HCT116 (cell line): Measurements from ENCODE around the gene PCDHB11. TPM values are rescaled to one million over a fixed set of nuclear protein-coding genes. Genes with fewer than 3 reads are reported as not detected.
A peak's percentile ranks its signal among the peaks of the same experiment; 100 is the strongest.
"Not testable (repeated sequence)": the region's sequence is repeated elsewhere in the genome, so short reads cannot be mapped to it uniquely, and the experiment has no call there.

Source experiments
- ATAC-seq: fragments of 200-7000 bp; cut with Tn5 transposase; 2 replicates; pipeline ENCODE4 v1.9.1; 2020; ENCODE audit warnings: mild to moderate bottlenecking, moderate library complexity
- BruUV-seq: library from RNA; stranded (reverse); fragments of 400-500 nt; replicated peaks from 2 replicates; lab custom pipeline; 2021; lab: Mats Ljungman, UMichigan
- CTCF ChIA-PET: fragments of 300-600 bp; sonication (Branson Sonifier 250); formaldehyde crosslinking; loops from one replicate; lab custom pipeline; 2021; ENCODE audit warnings: antibody characterized with exemption; lab: Charles Lee
- POLR2A ChIA-PET: fragments of 300-600, 350-600 bp; sonication (Branson Sonifier 250); formaldehyde crosslinking; loops from one replicate; lab custom pipeline; 2021; ENCODE audit warnings: antibody characterized with exemption; lab: Charles Lee
- RAD21 ChIA-PET, 2 experiments: fragments of 300-600 bp; sonication (Branson Sonifier 250); formaldehyde crosslinking; loops; one replicate each; lab custom pipeline; 2023; ENCODE audit warnings: low total read pairs in 2 of 2; ENCODE audit not compliant: uncharacterized antibody in 2 of 2, unreplicated experiment in 2 of 2, low non-redundant PET in 1 of 2; lab: Charles Lee
- DNase-seq: peaks from one replicate; pipeline ENCODE4 v3.0.0-alpha.2; 2010; ENCODE audit warnings: low read depth, low spot score
- H2AFZ ChIP-seq: fragments of 200-600 bp; shearing (Covaris generic), sonication (generic); 2 replicates; pipeline ENCODE4 v1.6.1; 2017; ENCODE audit warnings: low read depth, mixed run types, mixed read lengths, antibody characterized with exemption, low read length; ENCODE audit not compliant: poor library complexity, severe bottlenecking
- H3K27ac ChIP-seq: 2 replicates; pipeline ENCODE4 v1.5.1; 2012; ENCODE audit warnings: low read depth, low read length
- H3K27me3 ChIP-seq: fragments of 200-600 bp; sonication (generic); 2 replicates; pipeline ENCODE4 v1.6.1; 2016; ENCODE audit warnings: mixed run types, low read length, mixed read lengths; ENCODE audit not compliant: insufficient read depth
- H3K36me3 ChIP-seq, 2 experiments: fragments of 200-500 bp in 1 of 2; fragments of 200-600 bp in 1 of 2; sonication (Bioruptor generic) in 1 of 2; sonication (generic) in 1 of 2; 2 replicates each; pipeline versions ENCODE4 v1.5.1 to v1.6.1; 2014 to 2016; ENCODE audit warnings: low read length in 2 of 2, inconsistent platforms in 1 of 2, mixed read lengths in 1 of 2, mixed run types in 1 of 2; ENCODE audit not compliant: insufficient read depth in 2 of 2, control insufficient read depth in 1 of 2
- H3K4me1 ChIP-seq, 2 experiments: fragments of 200-600 bp in 1 of 2; sonication (generic) in 1 of 2; 2 replicates each; pipeline versions ENCODE4 v1.5.1 to v1.6.1; 2012 to 2017; ENCODE audit warnings: low read length in 2 of 2, inconsistent platforms in 1 of 2, mild to moderate bottlenecking in 1 of 2, mixed read lengths in 1 of 2, mixed run types in 1 of 2, moderate library complexity in 1 of 2; ENCODE audit not compliant: insufficient read depth in 2 of 2, control insufficient read depth in 1 of 2
- H3K4me2 ChIP-seq: fragments of 200-600 bp; sonication (generic); 2 replicates; pipeline ENCODE4 v1.6.1; 2017; ENCODE audit warnings: mixed run types, low read length, mixed read lengths
- H3K4me3 ChIP-seq, 2 experiments: fragments of 200-600 bp in 1 of 2; sonication (generic) in 1 of 2; replicated peaks in 1 of 2; 2 replicates each; pipeline ENCODE4 v1.5.1; 2011 to 2016; ENCODE audit warnings: low read length in 2 of 2, control low read depth in 1 of 2, low read depth in 1 of 2, mild to moderate bottlenecking in 1 of 2, mixed read lengths in 1 of 2, mixed run types in 1 of 2
- H3K79me2 ChIP-seq: fragments of 200-600 bp; sonication (generic); 2 replicates; pipeline ENCODE4 v1.6.1; 2017; ENCODE audit warnings: mild to moderate bottlenecking, mixed run types, low read length, moderate library complexity, mixed read lengths; ENCODE audit not compliant: insufficient read depth
- H3K9ac ChIP-seq: fragments of 200-600 bp; sonication (generic); 2 replicates; pipeline ENCODE4 v1.6.1; 2016; ENCODE audit warnings: low read length, mixed read lengths
- H3K9me2 ChIP-seq: fragments of 200-600 bp; sonication (generic), shearing (Covaris generic); 2 replicates; pipeline ENCODE4 v1.6.1; 2017; ENCODE audit warnings: mixed run types, mild to moderate bottlenecking, moderate library complexity; ENCODE audit not compliant: insufficient read depth
- H3K9me3 ChIP-seq, 2 experiments: fragments of 200-500 bp in 1 of 2; fragments of 200-600 bp in 1 of 2; sonication (Bioruptor generic) in 1 of 2; sonication (generic) in 1 of 2; 2 replicates each; pipeline ENCODE4 v1.6.1; 2014 to 2017; ENCODE audit warnings: low read length in 2 of 2, mixed read lengths in 2 of 2, inconsistent platforms in 1 of 2, low read depth in 1 of 2, mild to moderate bottlenecking in 1 of 2, mixed run types in 1 of 2, moderate library complexity in 1 of 2; ENCODE audit not compliant: control insufficient read depth in 1 of 2, insufficient read depth in 1 of 2
- H4K20me1 ChIP-seq: fragments of 200-600 bp; sonication (generic), shearing (Covaris generic); 2 replicates; pipeline ENCODE4 v1.6.1; 2017; ENCODE audit warnings: mixed run types, mild to moderate bottlenecking, moderate library complexity; ENCODE audit not compliant: insufficient read depth
- RAD21 ChIP-seq: IDR thresholded peaks from 2 replicates; pipeline ENCODE4 v1.6.1; 2012; ENCODE audit warnings: low read depth, mild to moderate bottlenecking
- intact Hi-C: fragments of 100-400 bp; cut with micrococcal nuclease; formaldehyde crosslinking; loops from 2 replicates; pipeline ENCODE4 v1.10.0; 2022
- total RNA-seq: library from RNA; stranded (reverse); gene quantifications from one replicate; pipeline ENCODE4 v1.2.1, GENCODE V29; 2021; ENCODE audit not compliant: unreplicated experiment
- TF ChIP-seq, protein P1 (sequence below): IDR thresholded peaks from 2 replicates; pipeline ENCODE4 v1.6.1; 2012
- TF ChIP-seq, protein P2 (sequence below), 3 experiments: fragments of 200-600 bp in 1 of 3; sonication (generic) in 1 of 3; IDR thresholded peaks in 2 of 3; conservative IDR thresholded peaks in 1 of 3; 2 replicates each; pipeline ENCODE4 v1.5.1; 2012 to 2017; ENCODE audit warnings: low read depth in 2 of 3, low read length in 2 of 3, antibody characterized with exemption in 1 of 3, borderline replicate concordance in 1 of 3, control low read depth in 1 of 3, mild to moderate bottlenecking in 1 of 3, mixed read lengths in 1 of 3, mixed run types in 1 of 3, moderate library complexity in 1 of 3; ENCODE audit not compliant: insufficient read depth in 1 of 3

PCDHB11 gene
- total RNA-seq, 1 experiment from 2014 or later = 0.07 TPM

DNA sequence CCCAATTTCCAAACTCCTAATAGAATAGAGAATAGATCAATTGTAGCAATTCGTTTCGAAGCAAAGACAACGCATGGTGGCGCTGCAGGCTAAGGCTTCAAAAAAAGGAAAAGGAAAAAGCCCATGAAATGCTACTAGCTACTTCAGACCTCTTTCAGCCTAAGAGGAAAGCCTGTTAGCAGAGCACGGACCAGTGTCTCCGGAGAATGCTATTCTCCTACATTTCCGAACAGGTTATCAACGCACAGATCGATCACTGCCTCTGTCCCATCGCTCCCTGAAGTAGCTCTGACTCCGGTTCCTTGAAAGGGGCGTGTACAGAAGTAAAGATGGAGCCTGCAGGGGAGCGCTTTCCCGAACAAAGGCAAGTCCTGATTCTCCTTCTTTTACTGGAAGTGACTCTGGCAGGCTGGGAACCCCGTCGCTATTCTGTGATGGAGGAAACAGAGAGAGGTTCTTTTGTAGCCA, 45.9 kb downstream of the PCDHB11 start, which contains the start of gene PCDHB15:
Gene PCDHB15, plus strand, starts transcription at position 146 of the 468 bp plus-strand sequence. Its CDS starts 184 bp downstream, at position 330.
- no peak within 1 kb of the TSS for H3K9ac ChIP-seq
- BruUV-seq = no TSS peak
- peaks cover 3 to 9% of the 10 kb centered on the region in 2 experiments; a peak in 2 of 4 replicates for H3K9me3 ChIP-seq
- no peaks in the 10 kb centered on the region for H3K9me2 ChIP-seq
- DNase-seq (no peak), ATAC-seq (no peak)
- no peaks in the 10 kb centered on the region for H4K20me1 ChIP-seq
- no peaks in the 10 kb centered on the region for H3K27me3 ChIP-seq
- RAD21 ChIA-PET = no interaction called here
- no peak within 1 kb of the TSS for H3K4me2 ChIP-seq
- no peak within 1 kb of the TSS for H2AFZ ChIP-seq
- H3K4me1 ChIP-seq = no peaks in the 10 kb centered on the region
- no peak within 1 kb of the TSS for H3K4me3 ChIP-seq
- no peaks in the 10 kb centered on the region for H3K79me2 ChIP-seq
- POLR2A ChIA-PET = no interaction called here
- CTCF ChIA-PET = interaction anchor here (1.0 kb wide), 1 partner anchor 316 kb away, joined by 3 read pairs; no protein-coding TSS in a partner anchor
- H3K27ac ChIP-seq = no peak within 1 kb of the TSS
- no peaks in the 10 kb centered on the region for H3K36me3 ChIP-seq
- intact Hi-C loops = no loop called here
- TF ChIP-seq, protein P1, sequence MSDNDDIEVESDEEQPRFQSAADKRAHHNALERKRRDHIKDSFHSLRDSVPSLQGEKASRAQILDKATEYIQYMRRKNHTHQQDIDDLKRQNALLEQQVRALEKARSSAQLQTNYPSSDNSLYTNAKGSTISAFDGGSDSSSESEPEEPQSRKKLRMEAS = no peak
- peak; percentile 28 for TF ChIP-seq RAD21
- TF ChIP-seq, protein P2, sequence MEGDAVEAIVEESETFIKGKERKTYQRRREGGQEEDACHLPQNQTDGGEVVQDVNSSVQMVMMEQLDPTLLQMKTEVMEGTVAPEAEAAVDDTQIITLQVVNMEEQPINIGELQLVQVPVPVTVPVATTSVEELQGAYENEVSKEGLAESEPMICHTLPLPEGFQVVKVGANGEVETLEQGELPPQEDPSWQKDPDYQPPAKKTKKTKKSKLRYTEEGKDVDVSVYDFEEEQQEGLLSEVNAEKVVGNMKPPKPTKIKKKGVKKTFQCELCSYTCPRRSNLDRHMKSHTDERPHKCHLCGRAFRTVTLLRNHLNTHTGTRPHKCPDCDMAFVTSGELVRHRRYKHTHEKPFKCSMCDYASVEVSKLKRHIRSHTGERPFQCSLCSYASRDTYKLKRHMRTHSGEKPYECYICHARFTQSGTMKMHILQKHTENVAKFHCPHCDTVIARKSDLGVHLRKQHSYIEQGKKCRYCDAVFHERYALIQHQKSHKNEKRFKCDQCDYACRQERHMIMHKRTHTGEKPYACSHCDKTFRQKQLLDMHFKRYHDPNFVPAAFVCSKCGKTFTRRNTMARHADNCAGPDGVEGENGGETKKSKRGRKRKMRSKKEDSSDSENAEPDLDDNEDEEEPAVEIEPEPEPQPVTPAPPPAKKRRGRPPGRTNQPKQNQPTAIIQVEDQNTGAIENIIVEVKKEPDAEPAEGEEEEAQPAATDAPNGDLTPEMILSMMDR (IDR thresholded peaks at IDR 0.05 in 2 of 3, conservative IDR thresholded peaks at IDR 0.05 in 1 of 3; ENCODE audit: borderline replicate concordance in 1 of 3, insufficient read depth in 1 of 3, low read depth in 2 of 3, low read length in 2 of 3) = 0 out of 6 replicates have a peak, but pooled peaks of 1 of the 3 experiments have one; percentile 14

DNA sequence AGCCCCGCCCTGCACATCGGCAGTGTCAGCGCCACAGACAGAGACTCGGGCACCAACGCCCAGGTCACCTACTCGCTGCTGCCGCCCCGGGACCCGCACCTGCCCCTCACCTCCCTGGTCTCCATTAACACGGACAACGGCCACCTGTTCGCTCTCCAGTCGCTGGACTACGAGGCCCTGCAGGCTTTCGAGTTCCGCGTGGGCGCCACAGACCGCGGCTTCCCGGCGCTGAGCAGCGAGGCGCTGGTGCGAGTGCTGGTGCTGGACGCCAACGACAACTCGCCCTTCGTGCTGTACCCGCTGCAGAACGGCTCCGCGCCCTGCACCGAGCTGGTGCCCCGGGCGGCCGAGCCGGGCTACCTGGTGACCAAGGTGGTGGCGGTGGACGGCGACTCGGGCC, 47.5 kb downstream of the PCDHB11 start:
- H3K9me3 ChIP-seq = not testable (repeated sequence)

DNA sequence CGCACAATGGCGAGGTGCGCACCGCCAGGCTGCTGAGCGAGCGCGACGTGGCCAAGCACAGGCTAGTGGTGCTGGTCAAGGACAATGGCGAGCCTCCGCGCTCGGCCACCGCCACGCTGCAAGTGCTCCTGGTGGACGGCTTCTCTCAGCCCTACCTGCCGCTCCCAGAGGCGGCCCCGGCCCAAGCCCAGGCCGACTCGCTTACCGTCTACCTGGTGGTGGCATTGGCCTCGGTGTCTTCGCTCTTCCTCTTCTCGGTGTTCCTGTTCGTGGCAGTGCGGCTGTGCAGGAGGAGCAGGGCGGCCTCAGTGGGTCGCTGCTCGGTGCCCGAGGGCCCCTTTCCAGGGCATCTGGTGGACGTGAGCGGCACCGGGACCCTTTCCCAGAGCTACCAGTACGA, 48.0 kb downstream of the PCDHB11 start:
- H3K9me3 ChIP-seq, H3K79me2 ChIP-seq, ATAC-seq, DNase-seq, intact Hi-C loops, H2AFZ ChIP-seq, CTCF ChIA-PET, POLR2A ChIA-PET, H3K4me2 ChIP-seq, H3K36me3 ChIP-seq, H3K27me3 ChIP-seq, RAD21 ChIA-PET, H3K27ac ChIP-seq, BruUV-seq, H3K9ac ChIP-seq, H3K4me1 ChIP-seq, H4K20me1 ChIP-seq, H3K9me2 ChIP-seq, H3K4me3 ChIP-seq: not testable (repeated sequence)

More for the DNA sequence above, 47.5 kb downstream of the PCDHB11 start:
- RAD21 ChIA-PET, H3K36me3 ChIP-seq, H3K9ac ChIP-seq, H3K4me1 ChIP-seq, intact Hi-C loops, H4K20me1 ChIP-seq, H3K9me2 ChIP-seq, DNase-seq, H3K4me2 ChIP-seq, CTCF ChIA-PET, H2AFZ ChIP-seq, H3K4me3 ChIP-seq, H3K79me2 ChIP-seq, POLR2A ChIA-PET, ATAC-seq, H3K27ac ChIP-seq, BruUV-seq, H3K27me3 ChIP-seq: not testable (repeated sequence)
